H1 (cell line): ENCODE results near the gene NAA38. TPM values are rescaled to one million over a fixed set of nuclear protein-coding genes. Genes with fewer than 3 reads are reported as not detected.

Experiments used
- CTCF ChIA-PET: fragments of 300-600 bp; sonication (Branson Sonifier 250); formaldehyde crosslinking; loops from one replicate; lab custom pipeline; 2021; ENCODE audit not compliant: partially characterized antibody; lab: Charles Lee
- POLR2A ChIA-PET: fragments of 300-600 bp; sonication (Branson Sonifier 250); formaldehyde crosslinking; loops from one replicate; lab custom pipeline; 2021; ENCODE audit warnings: inconsistent platforms; ENCODE audit not compliant: partially characterized antibody; lab: Charles Lee
- DNase-seq, 2 experiments: peaks; one replicate each; pipeline versions ENCODE4 v3.0.0 to v3.0.0-alpha.2; 2010 to 2022; ENCODE audit warnings: low spot score in 2 of 2, low read depth in 1 of 2, mixed read lengths in 1 of 2
- FAIRE-seq: peaks from 2 replicates; lab custom pipeline; 2011; peaks lifted over from hg19 to GRCh38; lab: Jason Lieb, UNC
- H2AFZ ChIP-seq: 2 replicates; pipeline ENCODE4 v1.8.1; 2012; ENCODE audit warnings: low read length, inconsistent platforms
- H2AK5ac ChIP-seq: 2 replicates; pipeline ENCODE4 v1.6.1; 2013; ENCODE audit warnings: low read depth, low read length
- H2BK120ac ChIP-seq: replicated peaks from 2 replicates; pipeline ENCODE3; 2013; ENCODE audit warnings: low read depth, low read length, inconsistent platforms
- H2BK12ac ChIP-seq: 2 replicates; pipeline ENCODE4 v1.6.1; 2013; ENCODE audit warnings: low read depth, low read length
- H2BK15ac ChIP-seq: 2 replicates; pipeline ENCODE4 v1.6.1; 2013; ENCODE audit warnings: low read length
- H2BK20ac ChIP-seq: 2 replicates; pipeline ENCODE4 v1.6.1; 2013; ENCODE audit warnings: low read length
- H2BK5ac ChIP-seq: 2 replicates; pipeline ENCODE4 v1.6.1; 2013; ENCODE audit warnings: low read depth, low read length
- H3K14ac ChIP-seq: 2 replicates; pipeline ENCODE4 v1.6.1; 2013; ENCODE audit warnings: inconsistent platforms; ENCODE audit not compliant: insufficient read length
- H3K18ac ChIP-seq: 2 replicates; pipeline ENCODE4 v1.6.1; 2013; ENCODE audit warnings: low read length; ENCODE audit errors: extremely low read depth
- H3K23ac ChIP-seq: 2 replicates; pipeline ENCODE4 v1.6.1; 2013; ENCODE audit warnings: inconsistent platforms; ENCODE audit not compliant: insufficient read length
- H3K23me2 ChIP-seq: 2 replicates; pipeline ENCODE4 v1.6.1; 2013; ENCODE audit warnings: low read depth, low read length
- H3K27ac ChIP-seq: 2 replicates; pipeline ENCODE4 v1.6.1; 2011; ENCODE audit warnings: low read depth, low read length, inconsistent platforms
- H3K27me3 ChIP-seq, 4 experiments: replicated peaks in 1 of 4; 1 replicate in 1 of 4; 2 replicates in 3 of 4; pipeline versions ENCODE4 v1.6.1 to v1.8.1; 2011 to 2013; ENCODE audit warnings: low read length in 3 of 4, mild to moderate bottlenecking in 3 of 4, inconsistent platforms in 2 of 4, mixed read lengths in 2 of 4, moderate library complexity in 1 of 4; ENCODE audit not compliant: control insufficient read depth in 3 of 4, insufficient read depth in 3 of 4; ENCODE audit errors: extremely low read depth in 1 of 4
- H3K36me3 ChIP-seq, 4 experiments: 2 replicates each; pipeline versions ENCODE4 v1.6.1 to v1.8.1; 2011 to 2013; ENCODE audit warnings: mild to moderate bottlenecking in 4 of 4, low read length in 3 of 4, moderate library complexity in 2 of 4, control low read depth in 1 of 4, inconsistent platforms in 1 of 4; ENCODE audit not compliant: insufficient read depth in 4 of 4, control insufficient read depth in 2 of 4
- H3K4ac ChIP-seq: replicated peaks from 2 replicates; pipeline ENCODE3; 2013; ENCODE audit warnings: low read length, low read depth, mixed read lengths, inconsistent platforms; ENCODE audit not compliant: insufficient read length
- H3K4me1 ChIP-seq, 4 experiments: replicated peaks in 1 of 4; 1 replicate in 1 of 4; 2 replicates in 3 of 4; pipeline versions ENCODE4 v1.6.1 to v1.8.1; 2011 to 2013; ENCODE audit warnings: low read length in 3 of 4, inconsistent platforms in 2 of 4, mixed read lengths in 1 of 4; ENCODE audit not compliant: insufficient read depth in 4 of 4, control insufficient read depth in 3 of 4
- H3K4me2 ChIP-seq, 2 experiments: 2 replicates each; pipeline versions ENCODE4 v1.6.1 to v1.8.1; 2011 to 2013; ENCODE audit warnings: low read depth in 2 of 2, low read length in 2 of 2, control low read depth in 1 of 2, inconsistent platforms in 1 of 2, mild to moderate bottlenecking in 1 of 2; ENCODE audit not compliant: insufficient read depth in 1 of 2
- H3K4me3 ChIP-seq, 4 experiments: fragments of 200-600, 300-600 bp in 1 of 4; sonication (generic), shearing (Covaris generic), sonication (Bioruptor Twin) in 1 of 4; 2 replicates each; pipeline versions ENCODE4 v1.5.1 to v1.8.1; 2011 to 2016; ENCODE audit warnings: low read length in 4 of 4, low read depth in 3 of 4, control low read depth in 2 of 4, inconsistent platforms in 2 of 4, mild to moderate bottlenecking in 2 of 4, mixed read lengths in 1 of 4, moderate library complexity in 1 of 4; ENCODE audit not compliant: insufficient read depth in 2 of 4; ENCODE audit errors: extremely low read depth in 1 of 4
- H3K56ac ChIP-seq: replicated peaks from 2 replicates; pipeline ENCODE3; 2013; ENCODE audit warnings: low read depth, mild to moderate bottlenecking, mixed read lengths, low read length, inconsistent platforms; ENCODE audit not compliant: insufficient read length
- H3K79me1 ChIP-seq: 2 replicates; pipeline ENCODE4 v1.6.1; 2013; ENCODE audit warnings: low read depth, low read length, control low read depth
- H3K79me2 ChIP-seq, 2 experiments: 2 replicates each; pipeline versions ENCODE4 v1.6.1 to v1.8.1; 2012 to 2013; ENCODE audit warnings: low read length in 2 of 2, mild to moderate bottlenecking in 2 of 2, inconsistent platforms in 1 of 2; ENCODE audit not compliant: insufficient read depth in 2 of 2, control insufficient read depth in 1 of 2
- H3K9ac ChIP-seq, 4 experiments: replicated peaks in 1 of 4; 1 replicate in 1 of 4; 2 replicates in 3 of 4; pipeline versions ENCODE4 v1.6.1 to v1.8.1; 2011 to 2013; ENCODE audit warnings: low read depth in 3 of 4, low read length in 3 of 4, control low read depth in 2 of 4, mild to moderate bottlenecking in 2 of 4, moderate library complexity in 2 of 4, inconsistent platforms in 1 of 4; ENCODE audit errors: extremely low read depth in 1 of 4
- H3K9me3 ChIP-seq, 2 experiments: 2 replicates each; pipeline versions ENCODE4 v1.6.1 to v1.8.1; 2012 to 2013; ENCODE audit warnings: mild to moderate bottlenecking in 2 of 2, moderate library complexity in 2 of 2, control low read depth in 1 of 2, inconsistent platforms in 1 of 2, low read depth in 1 of 2, low read length in 1 of 2, mixed read lengths in 1 of 2; ENCODE audit not compliant: insufficient read depth in 2 of 2
- H4K20me1 ChIP-seq, 2 experiments: replicated peaks in 1 of 2; 2 replicates each; pipeline versions ENCODE3 to v1.8.1; 2011 to 2013; ENCODE audit warnings: inconsistent platforms in 2 of 2, low read length in 2 of 2, mild to moderate bottlenecking in 1 of 2; ENCODE audit not compliant: insufficient read depth in 2 of 2, control insufficient read depth in 1 of 2
- H4K5ac ChIP-seq: 2 replicates; pipeline ENCODE4 v1.6.1; 2013; ENCODE audit warnings: low read length, low read depth, mixed read lengths, inconsistent platforms; ENCODE audit not compliant: insufficient read length
- H4K8ac ChIP-seq: 2 replicates; pipeline ENCODE4 v1.8.0; 2013; ENCODE audit warnings: mild to moderate bottlenecking, moderate library complexity, low read length, inconsistent platforms; ENCODE audit not compliant: insufficient read depth; ENCODE audit errors: extremely low read depth
- H4K91ac ChIP-seq: replicated peaks from 2 replicates; pipeline ENCODE3; 2013; ENCODE audit warnings: low read length, mixed read lengths, inconsistent platforms; ENCODE audit not compliant: insufficient read length
- BACH1 ChIP-seq: IDR thresholded peaks from 2 replicates; pipeline ENCODE4 v1.6.1; 2012; ENCODE audit warnings: low read length, improper control_type of control experiment
- CHD1 ChIP-seq: IDR thresholded peaks from 2 replicates; pipeline ENCODE4 v1.6.1; 2012; ENCODE audit warnings: low read depth, low read length, improper control_type of control experiment
- CHD2 ChIP-seq: IDR thresholded peaks from 2 replicates; pipeline ENCODE4 v1.6.1; 2012; ENCODE audit warnings: low read length, improper control_type of control experiment
- CTCF ChIP-seq, 3 experiments: IDR thresholded peaks; 1 replicate in 2 of 3; 2 replicates in 1 of 3; pipeline versions ENCODE4 v1.5.1 to v1.6.1; 2011; ENCODE audit warnings: low read length in 3 of 3, mild to moderate bottlenecking in 3 of 3, inconsistent platforms in 2 of 3, low read depth in 1 of 3, moderate library complexity in 1 of 3; ENCODE audit not compliant: insufficient read depth in 1 of 3; ENCODE audit errors: control extremely low read depth in 1 of 3
- GTF2F1 ChIP-seq: IDR thresholded peaks from 2 replicates; pipeline ENCODE4 v1.6.1; 2012; ENCODE audit warnings: low read depth, low read length, improper control_type of control experiment, borderline replicate concordance
- HDAC6 ChIP-seq: IDR thresholded peaks from one replicate; pipeline ENCODE4 v1.7.1; 2012; ENCODE audit warnings: low read depth, mild to moderate bottlenecking, inconsistent platforms, low read length, moderate library complexity
- KDM5A ChIP-seq: fragments of 200-600 bp; IDR thresholded peaks from 2 replicates; pipeline ENCODE4 v1.7.1; 2012; ENCODE audit warnings: mild to moderate bottlenecking, low read length, inconsistent platforms, mixed read lengths
- MAFK ChIP-seq: IDR thresholded peaks from 2 replicates; pipeline ENCODE4 v1.6.1; 2012; ENCODE audit warnings: low read depth, mild to moderate bottlenecking, improper control_type of control experiment, low read length
- MAX ChIP-seq: IDR thresholded peaks from 2 replicates; pipeline ENCODE4 v1.6.1; 2012; ENCODE audit warnings: inconsistent platforms
- POLR2A ChIP-seq, 2 experiments: IDR thresholded peaks; 1 replicate in 1 of 2; 2 replicates in 1 of 2; pipeline ENCODE4 v1.6.1; 2011; ENCODE audit warnings: low read depth in 2 of 2, low read length in 2 of 2, mild to moderate bottlenecking in 2 of 2; ENCODE audit errors: control extremely low read depth in 1 of 2
- POU5F1 ChIP-seq: IDR thresholded peaks from 2 replicates; pipeline ENCODE4 v1.6.1; 2011; ENCODE audit warnings: low read depth, mild to moderate bottlenecking, low read length, moderate library complexity
- SUZ12 ChIP-seq: fragments of 200-600 bp; sonication (generic); IDR thresholded peaks from 2 replicates; pipeline ENCODE4 v1.6.1; 2012; ENCODE audit warnings: mild to moderate bottlenecking, inconsistent platforms, low read length, moderate library complexity, mixed read lengths
- TBP ChIP-seq: IDR thresholded peaks from 2 replicates; pipeline ENCODE4 v1.6.1; 2011; ENCODE audit warnings: low read depth, low read length, improper control_type of control experiment
- WGBS, 2 experiments: shearing (Covaris generic) in 1 of 2; methylation state at CpG; one replicate each; pipeline versions ENCODE4 v1.1.6 to v1.1.7; 2013 to 2015; ENCODE audit warnings: low lambda C conversion rate in 2 of 2, mixed read lengths in 2 of 2, inconsistent platforms in 1 of 2, low coverage in 1 of 2, missing lambda C conversion rate in 1 of 2; ENCODE audit not compliant: insufficient replicate concordance in 2 of 2, insufficient coverage in 1 of 2, insufficient read length in 1 of 2; ENCODE audit errors: extremely low coverage in 1 of 2, missing lambda C conversion rate in 1 of 2; 5-methylcytosine and 5-hydroxymethylcytosine counted together
- polyA plus RNA-seq, 7 experiments: library from polyadenylated mRNA; depleted of rRNA in 3 of 7; stranded (reverse) in 5 of 7; unstranded in 2 of 7; fragments of >200 nt in 5 of 7; fragments of 200-250 nt in 2 of 7; gene quantifications; 1 replicate in 5 of 7; 2 replicates in 1 of 7; 4 replicates in 1 of 7; pipeline versions ENCODE4 v1.2.1 to v1.2.3, GENCODE V29; 2011 to 2013; ENCODE audit warnings: missing spikeins in 2 of 7, mixed read lengths in 2 of 7
- total RNA-seq: library from RNA; stranded (reverse); fragmentation: NEBNext Ultra II Directional; extraction: Animal tissue kit (Norgen Biotek cat#: 25700); gene quantifications from 2 replicates; pipeline ENCODE4 v1.2.1, GENCODE V29; 2021

NAA38 gene
- total and polyA plus RNA-seq, 2 of the 8 experiments (the other 6 are each of a cell fraction or from before 2014, with no cell fraction given): 30.2 to 109 TPM

GRCh38 chr17:7807206-7807605 is 50.2 kb downstream of the NAA38 start:
- Histone ChIP-seq H3K18ac (no peak overlapping the region), H3K4me2 (no peak overlapping the region), H2BK5ac (no peak overlapping the region), H3K4me3 (no peak overlapping the region), H4K5ac (no peak overlapping the region), H2BK120ac (no peak overlapping the region), H3K14ac (no peak overlapping the region), H3K27me3 (peaks cover 0 to 2% (median 0%) of the 10 kb centered on the region in 4 experiments; a peak in 1 of 7 replicates), H3K23me2 (no peaks in the 10 kb centered on the region), H3K36me3 (no peaks in the 10 kb centered on the region), H2BK12ac (no peak overlapping the region), H4K20me1 (no peaks in the 10 kb centered on the region), H3K4ac (no peak overlapping the region), H2BK20ac (no peak overlapping the region), H3K4me1 (no peaks in the 10 kb centered on the region), H2AK5ac (no peak overlapping the region), H4K91ac (no peak overlapping the region), H3K9ac (no peak overlapping the region), H3K79me2 (no peaks in the 10 kb centered on the region), H3K23ac (no peak overlapping the region), H2BK15ac (no peak overlapping the region), H3K56ac (no peak overlapping the region), H2AFZ (no peak overlapping the region), H4K8ac (no peak overlapping the region), H3K9me3 (no peaks in the 10 kb centered on the region), H3K27ac (no peak overlapping the region), H3K79me1 (no peaks in the 10 kb centered on the region)
- POLR2A ChIA-PET: interaction anchor here (1.0 kb wide), 1 partner anchor 14 kb away, joined by 3 read pairs; no protein-coding TSS in a partner anchor
- FAIRE-seq: no peak
- WGBS, 2 experiments: 89% methylated on average over 19 of the region's 21 CpGs; no CpG with 5 or more reads in 1 of the 2 experiments
- CTCF ChIA-PET: interaction anchor here (0.7 to 1.3 kb wide), 3 partner anchors 13 to 28 kb away, joined by 3 to 4 read pairs (median 3); no protein-coding TSS in a partner anchor
- DNase-seq: no peak
- no peak for TF ChIP-seq MAX
- no peak for TF ChIP-seq HDAC6
- no peak for TF ChIP-seq POU5F1
- no peak for TF ChIP-seq POLR2A (IDR thresholded peaks at IDR 0.05; ENCODE audit: control extremely low read depth in 1 of 2, low read depth in 2 of 2, low read length in 2 of 2)
- no peak for TF ChIP-seq SUZ12
- no peak for TF ChIP-seq CHD1
- no peak for TF ChIP-seq CHD2
- TF ChIP-seq GTF2F1: no peak
- no peak for TF ChIP-seq CTCF (IDR thresholded peaks at IDR 0.05; ENCODE audit: control extremely low read depth in 1 of 3, insufficient read depth in 1 of 3, low read depth in 1 of 3, low read length in 3 of 3)
- no peak for TF ChIP-seq BACH1
- no peak for TF ChIP-seq TBP
- no peak for TF ChIP-seq MAFK
- no peak for TF ChIP-seq KDM5A
